Measurements from ENCODE around the gene CACNA1A. TPM values are rescaled to one million over a fixed set of nuclear protein-coding genes. Genes with fewer than 3 reads are reported as not detected.

CACNA1A gene
- polyA plus RNA-seq, 1 donor (not counting 4 experiments of a cell fraction or from before 2014, with no cell fraction given): not detected

DNA sequence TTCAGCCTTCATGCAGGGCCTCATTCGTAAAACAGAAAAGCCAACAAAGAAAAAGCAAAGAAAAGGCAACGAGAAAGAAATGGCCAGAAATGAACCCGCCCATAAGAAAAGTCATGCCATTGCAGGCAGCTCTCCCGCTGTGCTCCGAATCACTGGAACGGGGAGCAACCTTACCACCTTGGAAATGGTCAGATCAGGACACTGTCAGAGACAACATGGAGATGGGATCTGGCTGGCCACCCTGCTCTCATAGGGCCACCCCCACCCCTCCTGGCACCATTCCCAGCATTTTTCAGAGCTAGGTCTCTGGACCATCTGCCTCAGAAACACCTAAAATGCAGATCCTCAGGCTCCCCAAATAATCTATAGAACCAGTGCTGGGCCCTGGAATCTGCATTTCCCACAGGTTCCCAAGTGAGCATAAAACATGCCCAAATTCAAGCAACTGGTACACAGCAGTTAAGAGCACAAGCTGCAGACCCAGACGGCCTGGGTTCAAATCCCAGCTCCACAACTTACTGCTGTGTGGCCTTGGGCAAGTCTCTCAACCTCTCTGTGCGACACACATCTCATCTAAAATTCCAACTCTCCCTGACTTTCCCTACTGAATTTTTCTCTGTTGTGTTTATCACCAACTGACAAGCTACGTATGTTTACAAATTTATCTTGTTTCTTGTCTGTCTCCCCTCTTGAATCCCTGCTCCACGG lies 204.5 kb downstream of the CACNA1A start:
- no peak for FAIRE-seq

DNA sequence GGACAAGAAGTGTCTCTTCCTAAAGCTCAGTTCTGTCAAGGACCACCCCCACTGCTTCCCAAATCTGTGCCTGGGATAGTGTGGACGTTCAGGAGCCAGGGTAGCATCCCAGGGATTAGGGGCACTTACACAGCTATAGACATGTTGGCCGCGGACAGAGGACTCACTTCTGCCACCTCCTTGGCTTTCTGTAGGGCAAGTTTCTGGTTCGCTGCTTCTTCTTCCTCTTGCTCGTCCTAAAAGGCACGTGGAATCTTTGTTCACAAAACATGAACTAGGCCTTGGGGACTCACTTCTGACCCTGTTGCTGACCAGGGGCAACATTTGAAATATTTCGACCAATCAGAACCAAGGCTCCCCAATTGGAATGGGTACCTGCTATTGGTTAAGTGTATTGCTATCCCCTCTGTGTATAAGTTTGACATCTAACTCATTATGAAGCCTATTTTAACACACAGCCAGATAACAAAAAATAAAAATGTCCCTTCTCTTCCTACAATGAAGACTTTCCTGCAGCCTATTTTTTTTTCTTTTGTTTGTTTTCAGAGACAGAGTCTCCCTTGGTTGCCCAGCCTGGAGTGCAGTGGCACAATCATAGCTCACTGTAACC lies 205.8 kb downstream of the CACNA1A start:
- TF ChIP-seq, protein P1, sequence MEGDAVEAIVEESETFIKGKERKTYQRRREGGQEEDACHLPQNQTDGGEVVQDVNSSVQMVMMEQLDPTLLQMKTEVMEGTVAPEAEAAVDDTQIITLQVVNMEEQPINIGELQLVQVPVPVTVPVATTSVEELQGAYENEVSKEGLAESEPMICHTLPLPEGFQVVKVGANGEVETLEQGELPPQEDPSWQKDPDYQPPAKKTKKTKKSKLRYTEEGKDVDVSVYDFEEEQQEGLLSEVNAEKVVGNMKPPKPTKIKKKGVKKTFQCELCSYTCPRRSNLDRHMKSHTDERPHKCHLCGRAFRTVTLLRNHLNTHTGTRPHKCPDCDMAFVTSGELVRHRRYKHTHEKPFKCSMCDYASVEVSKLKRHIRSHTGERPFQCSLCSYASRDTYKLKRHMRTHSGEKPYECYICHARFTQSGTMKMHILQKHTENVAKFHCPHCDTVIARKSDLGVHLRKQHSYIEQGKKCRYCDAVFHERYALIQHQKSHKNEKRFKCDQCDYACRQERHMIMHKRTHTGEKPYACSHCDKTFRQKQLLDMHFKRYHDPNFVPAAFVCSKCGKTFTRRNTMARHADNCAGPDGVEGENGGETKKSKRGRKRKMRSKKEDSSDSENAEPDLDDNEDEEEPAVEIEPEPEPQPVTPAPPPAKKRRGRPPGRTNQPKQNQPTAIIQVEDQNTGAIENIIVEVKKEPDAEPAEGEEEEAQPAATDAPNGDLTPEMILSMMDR (optimal IDR thresholded peaks at IDR 0.05 in 1 of 3, IDR thresholded peaks at IDR 0.05 in 1 of 3, conservative IDR thresholded peaks at IDR 0.05 in 1 of 3; ENCODE audit: extremely low read depth in 1 of 3, insufficient read depth in 2 of 3, low read length in 3 of 3): no peak
- TF ChIP-seq EZH2 (IDR thresholded peaks at IDR 0.05; ENCODE audit: low read length): no peak
- FAIRE-seq: no peak
- H3K79me2 ChIP-seq (ENCODE audit: control insufficient read depth, insufficient read depth, low read length): no peaks in the 10 kb centered on the region
- H4K20me1 ChIP-seq (ENCODE audit: control insufficient read depth, extremely low read depth, insufficient read depth, low read length): no peaks in the 10 kb centered on the region
- H3K27ac ChIP-seq (ENCODE audit: control insufficient read depth, insufficient read depth, low read length): no peak overlapping the region
- dilution Hi-C loops (cut with MboI; ENCODE audit: extremely low pct_ligation_motif_present, low sequenced_read_pairs): no loop called here
- no peak for DNase-seq (ENCODE audit: low read depth, low spot score)
- H3K4me1 ChIP-seq (ENCODE audit: control insufficient read depth, extremely low read depth, insufficient read depth, low read length): no peaks in the 10 kb centered on the region
- H3K9me3 ChIP-seq (ENCODE audit: control insufficient read depth, low read depth, low read length): no peaks in the 10 kb centered on the region
- H3K9me1 ChIP-seq (ENCODE audit: control insufficient read depth, extremely low read depth, insufficient read depth, low read length): no peaks in the 10 kb centered on the region
- H3K36me3 ChIP-seq (ENCODE audit: control insufficient read depth in 2 of 2, extremely low read depth in 1 of 2, insufficient read depth in 2 of 2, low read length in 2 of 2): no peaks in the 10 kb centered on the region
- no peak overlapping the region for H2AFZ ChIP-seq (ENCODE audit: control insufficient read depth, low read length)
- no peak overlapping the region for H3K4me3 ChIP-seq (ENCODE audit: control insufficient read depth in 2 of 3, extremely low read depth in 1 of 3, insufficient read depth in 2 of 3, low read depth in 1 of 3, low read length in 3 of 3)
- H3K4me2 ChIP-seq (ENCODE audit: control insufficient read depth, extremely low read depth, insufficient read depth, low read depth, low read length): no peak overlapping the region
- no peak overlapping the region for H3K9ac ChIP-seq (ENCODE audit: control insufficient read depth, extremely low read depth, insufficient read depth, low read length)
- peaks cover 12% of the 10 kb centered on the region for H3K27me3 ChIP-seq (ENCODE audit: control insufficient read depth, extremely low read depth, insufficient read depth, low read length)

More for the DNA sequence above, 204.5 kb downstream of the CACNA1A start:
- no peaks in the 10 kb centered on the region for H3K36me3 ChIP-seq (ENCODE audit: control insufficient read depth in 2 of 2, extremely low read depth in 1 of 2, insufficient read depth in 2 of 2, low read length in 2 of 2)
- no peak overlapping the region for H3K4me2 ChIP-seq (ENCODE audit: control insufficient read depth, extremely low read depth, insufficient read depth, low read depth, low read length)
- H3K79me2 ChIP-seq (ENCODE audit: control insufficient read depth, insufficient read depth, low read length): no peaks in the 10 kb centered on the region
- no peak overlapping the region for H3K4me3 ChIP-seq (ENCODE audit: control insufficient read depth in 2 of 3, extremely low read depth in 1 of 3, insufficient read depth in 2 of 3, low read depth in 1 of 3, low read length in 3 of 3)
- no peaks in the 10 kb centered on the region for H4K20me1 ChIP-seq (ENCODE audit: control insufficient read depth, extremely low read depth, insufficient read depth, low read length)
- H2AFZ ChIP-seq (ENCODE audit: control insufficient read depth, low read length): no peak overlapping the region
- H3K9me1 ChIP-seq (ENCODE audit: control insufficient read depth, extremely low read depth, insufficient read depth, low read length): no peaks in the 10 kb centered on the region
- H3K9ac ChIP-seq (ENCODE audit: control insufficient read depth, extremely low read depth, insufficient read depth, low read length): no peak overlapping the region
- dilution Hi-C loops (cut with MboI; ENCODE audit: extremely low pct_ligation_motif_present, low sequenced_read_pairs): no loop called here
- TF ChIP-seq, protein P1 (optimal IDR thresholded peaks at IDR 0.05 in 1 of 3, IDR thresholded peaks at IDR 0.05 in 1 of 3, conservative IDR thresholded peaks at IDR 0.05 in 1 of 3; ENCODE audit: extremely low read depth in 1 of 3, insufficient read depth in 2 of 3, low read length in 3 of 3): no peak
- no peak for TF ChIP-seq EZH2 (IDR thresholded peaks at IDR 0.05; ENCODE audit: low read length)
- H3K27me3 ChIP-seq (ENCODE audit: control insufficient read depth, extremely low read depth, insufficient read depth, low read length): peaks cover 12% of the 10 kb centered on the region
- no peaks in the 10 kb centered on the region for H3K4me1 ChIP-seq (ENCODE audit: control insufficient read depth, extremely low read depth, insufficient read depth, low read length)
- H3K9me3 ChIP-seq (ENCODE audit: control insufficient read depth, low read depth, low read length): no peaks in the 10 kb centered on the region
- no peak for DNase-seq (ENCODE audit: low read depth, low spot score)
- H3K27ac ChIP-seq (ENCODE audit: control insufficient read depth, insufficient read depth, low read length): no peak overlapping the region

All from keratinocyte (primary cell).